VCaP (cell line): ENCODE data around the gene NAA25.
A peak's percentile ranks its signal among the peaks of the same experiment; 100 is the strongest.
"Not testable (repeated sequence)": the region's sequence is repeated elsewhere in the genome, so short reads cannot be mapped to it uniquely, and the experiment has no call there.

Experiments used
- H3K27ac ChIP-seq: fragments of 450-650 bp; 2 replicates; pipeline ENCODE4 v1.5.1; 2017
- TF ChIP-seq, protein P1 (sequence below): fragments of 450-650 bp; conservative IDR thresholded peaks from 2 replicates; pipeline ENCODE4 v1.5.1; 2017; ENCODE audit warnings: mild to moderate bottlenecking, moderate library complexity

NAA25 gene

DNA sequence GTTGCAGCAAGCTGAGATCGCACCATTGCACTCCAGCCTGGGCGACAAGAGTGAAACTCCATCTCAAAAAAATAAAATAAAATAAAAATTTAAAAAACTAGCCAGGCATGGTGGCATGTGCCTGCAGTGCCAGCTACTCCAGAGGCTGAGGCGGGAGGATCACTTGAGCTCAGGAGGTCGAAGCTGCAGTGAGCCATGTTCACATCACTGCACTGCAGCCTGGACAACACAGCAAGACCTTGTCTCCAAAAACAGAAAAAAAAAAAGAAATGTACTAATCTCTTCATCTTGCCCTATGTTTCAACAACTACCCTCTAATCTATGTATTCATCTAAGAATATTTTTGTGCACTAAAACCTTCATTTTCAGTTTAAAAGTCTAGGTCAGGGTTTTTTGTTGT lies 6.5 kb downstream of the NAA25 start:
- no peak overlapping the region for H3K27ac ChIP-seq
- TF ChIP-seq, protein P1, sequence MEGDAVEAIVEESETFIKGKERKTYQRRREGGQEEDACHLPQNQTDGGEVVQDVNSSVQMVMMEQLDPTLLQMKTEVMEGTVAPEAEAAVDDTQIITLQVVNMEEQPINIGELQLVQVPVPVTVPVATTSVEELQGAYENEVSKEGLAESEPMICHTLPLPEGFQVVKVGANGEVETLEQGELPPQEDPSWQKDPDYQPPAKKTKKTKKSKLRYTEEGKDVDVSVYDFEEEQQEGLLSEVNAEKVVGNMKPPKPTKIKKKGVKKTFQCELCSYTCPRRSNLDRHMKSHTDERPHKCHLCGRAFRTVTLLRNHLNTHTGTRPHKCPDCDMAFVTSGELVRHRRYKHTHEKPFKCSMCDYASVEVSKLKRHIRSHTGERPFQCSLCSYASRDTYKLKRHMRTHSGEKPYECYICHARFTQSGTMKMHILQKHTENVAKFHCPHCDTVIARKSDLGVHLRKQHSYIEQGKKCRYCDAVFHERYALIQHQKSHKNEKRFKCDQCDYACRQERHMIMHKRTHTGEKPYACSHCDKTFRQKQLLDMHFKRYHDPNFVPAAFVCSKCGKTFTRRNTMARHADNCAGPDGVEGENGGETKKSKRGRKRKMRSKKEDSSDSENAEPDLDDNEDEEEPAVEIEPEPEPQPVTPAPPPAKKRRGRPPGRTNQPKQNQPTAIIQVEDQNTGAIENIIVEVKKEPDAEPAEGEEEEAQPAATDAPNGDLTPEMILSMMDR = no peak

DNA sequence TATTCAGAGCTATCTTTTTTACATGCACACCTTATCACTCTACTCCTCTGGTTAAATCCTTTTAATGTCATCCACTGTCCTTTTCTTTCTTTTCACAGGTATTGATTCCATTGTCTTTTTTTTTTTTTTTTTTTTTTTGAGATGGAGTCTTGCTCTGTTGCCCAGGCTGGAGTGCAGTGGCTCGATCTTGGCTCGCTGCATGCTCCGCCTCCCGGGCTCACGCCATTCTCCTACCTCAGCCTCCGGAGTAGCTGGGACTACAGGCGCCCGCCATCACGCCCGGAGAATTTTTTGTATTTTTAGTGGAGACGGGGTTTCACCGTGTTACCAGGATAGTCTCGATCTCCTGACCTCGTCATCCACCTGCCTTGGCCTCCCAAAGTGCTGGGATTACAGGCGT lies 8.1 kb downstream of the NAA25 start:
- not testable (repeated sequence) for H3K27ac ChIP-seq

DNA sequence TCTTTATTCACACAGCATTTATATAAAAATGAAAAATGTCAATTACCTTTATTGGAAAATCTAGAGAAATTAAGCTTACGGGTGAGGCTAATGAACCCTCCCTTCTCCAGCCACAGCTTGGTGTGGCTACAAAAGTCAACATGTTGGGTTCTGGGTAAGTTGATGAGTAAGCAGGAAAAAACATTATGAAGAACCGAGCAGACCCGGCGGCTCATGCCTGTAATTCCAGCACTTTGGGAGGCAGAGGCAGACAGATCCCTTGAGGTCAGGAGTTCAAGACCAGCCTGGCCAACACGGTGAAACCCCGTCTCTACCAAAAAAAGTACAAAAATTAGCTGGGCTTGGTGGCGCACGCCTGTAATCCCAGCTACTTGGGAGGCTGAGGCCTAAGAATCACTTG lies 10.9 kb downstream of the NAA25 start:
- H3K27ac ChIP-seq = no peak overlapping the region
- TF ChIP-seq, protein P1 = no peak

DNA sequence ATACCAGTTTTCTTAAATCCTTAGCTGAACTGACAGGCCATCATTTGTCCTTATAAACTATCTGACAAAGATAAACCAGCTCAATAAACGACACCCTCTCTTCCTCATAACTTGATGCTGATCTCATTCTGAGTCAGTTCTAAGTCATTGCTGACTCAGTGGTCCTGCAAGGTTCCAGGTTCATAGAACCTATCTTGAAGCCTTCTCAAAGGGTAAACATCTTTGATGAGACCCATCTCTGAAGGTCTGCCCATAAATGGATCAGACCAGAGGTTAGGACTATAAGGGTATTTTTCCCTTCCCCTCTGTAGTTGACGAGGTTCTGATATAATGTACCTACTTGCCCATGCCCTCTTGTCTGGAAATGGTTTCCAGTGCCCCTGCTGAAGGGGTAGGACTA lies 11.9 kb downstream of the NAA25 start:
- TF ChIP-seq, protein P1 = no peak
- no peak overlapping the region for H3K27ac ChIP-seq

DNA sequence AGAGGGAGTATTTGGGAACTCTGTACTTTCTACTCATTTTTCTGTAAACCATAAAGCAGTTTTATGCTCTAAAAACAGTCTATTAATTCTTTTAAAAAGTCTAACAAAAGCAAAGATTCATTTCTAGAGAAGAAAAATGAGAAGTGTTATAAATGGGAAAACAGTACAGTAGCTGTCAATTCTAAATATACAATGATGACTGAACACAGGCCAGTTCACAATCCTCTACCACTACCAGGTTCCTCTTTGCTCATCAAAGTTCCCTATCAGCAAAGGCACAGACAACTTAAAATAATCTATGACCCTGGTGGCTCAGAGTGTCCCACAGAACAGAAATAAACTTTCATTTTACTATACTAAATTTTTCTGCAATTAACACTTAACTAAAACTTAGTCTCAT lies 12.5 kb downstream of the NAA25 start:
- H3K27ac ChIP-seq = no peak overlapping the region
- TF ChIP-seq, protein P1 = no peak

DNA sequence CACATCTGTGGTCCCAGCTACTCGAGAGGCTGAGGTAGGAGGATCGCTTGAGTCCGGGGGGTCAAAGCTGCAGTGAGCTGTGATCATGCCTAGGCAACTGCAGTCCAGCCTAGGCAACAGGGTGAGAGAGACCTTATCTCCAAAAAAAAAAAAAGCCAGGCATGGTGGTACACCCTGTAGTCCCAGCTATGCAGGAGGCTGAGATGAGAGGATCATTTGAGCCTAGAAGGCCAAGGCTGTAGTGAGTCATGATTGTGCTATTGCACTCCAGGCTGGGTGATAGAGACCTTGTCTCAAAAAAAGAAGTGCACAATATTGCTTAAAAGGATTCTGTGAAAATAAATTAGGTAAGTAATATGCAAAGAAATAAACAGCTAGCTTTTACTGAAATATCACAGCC lies 17.0 kb downstream of the NAA25 start:
- TF ChIP-seq, protein P1 = no peak
- H3K27ac ChIP-seq = no peak overlapping the region

DNA sequence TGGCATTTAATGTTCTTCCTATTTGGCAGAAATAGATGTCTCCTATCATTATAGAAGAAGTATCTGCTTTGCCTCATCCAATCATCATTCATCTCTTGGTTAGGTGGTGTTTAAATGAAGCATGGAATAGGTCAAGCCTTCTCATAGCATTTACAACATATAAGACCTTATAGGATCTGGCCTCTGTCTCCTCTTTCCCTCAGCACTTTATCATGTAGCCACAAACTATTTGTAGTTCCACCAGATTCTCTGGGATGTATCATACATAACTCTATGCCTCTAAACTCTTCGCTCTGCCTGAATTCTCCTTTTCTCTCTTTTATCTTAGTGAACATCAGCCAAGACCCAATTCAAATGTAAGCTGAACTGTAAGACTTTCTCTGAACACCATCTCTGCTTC lies 20.7 kb downstream of the NAA25 start:
- H3K27ac ChIP-seq = no peak overlapping the region

DNA sequence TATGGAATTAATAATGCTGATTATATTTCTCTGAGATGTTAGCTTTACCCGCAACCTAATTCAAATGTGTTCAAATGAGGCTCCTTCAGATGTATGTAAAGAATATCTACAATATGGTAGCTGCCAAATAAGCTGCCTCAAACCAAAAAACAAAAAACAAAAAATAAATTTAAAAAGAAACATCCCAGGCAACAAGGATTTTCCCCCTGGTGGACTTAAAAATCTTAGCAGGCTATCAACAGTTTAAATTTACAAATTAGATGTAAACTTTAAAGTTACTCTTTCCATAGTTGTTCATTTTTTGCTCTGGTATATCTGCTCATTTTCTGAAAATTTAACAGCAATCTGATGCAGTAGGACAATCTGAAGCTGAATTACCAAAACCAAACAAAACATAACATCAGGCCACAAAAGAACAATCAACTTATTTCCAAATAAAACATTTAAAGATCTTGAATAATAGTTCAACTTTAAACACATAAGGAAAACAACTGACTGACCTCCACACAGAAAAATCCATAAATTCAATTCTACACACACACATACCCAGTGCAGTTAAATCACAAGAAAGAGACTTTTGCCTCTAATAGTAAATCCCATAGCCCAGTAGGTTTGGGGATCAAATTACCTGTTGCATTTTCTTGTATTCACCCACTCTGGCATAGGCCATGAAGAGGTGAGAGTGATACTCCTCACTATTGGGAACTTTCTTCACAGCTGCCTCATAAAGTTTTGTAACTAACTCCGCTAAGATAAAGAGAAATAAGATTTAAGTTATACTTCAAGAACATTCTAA lies 21.3 kb downstream of the NAA25 start:
- TF ChIP-seq, protein P1 = 0 out of 2 replicates have a peak, but pooled peaks have one; percentile 22
- H3K27ac ChIP-seq = no peak overlapping the region

More for the DNA sequence above, 20.7 kb downstream of the NAA25 start:
- TF ChIP-seq, protein P1 = no peak
